ENCODE results near the gene MCU.
A peak's percentile ranks its signal among the peaks of the same experiment; 100 is the strongest.
"Not testable (repeated sequence)": the region's sequence is repeated elsewhere in the genome, so short reads cannot be mapped to it uniquely, and the experiment has no call there.

The MCU gene

GRCh38 chr10:72692994-72693781 lies 1.2 kb downstream of the MCU start:
- Histone ChIP-seq H3K36me3 (no peaks in the 10 kb centered on the region), H3K27ac (peak overlapping the region; percentile 89), H3K4me1 (ENCODE audit: control insufficient read depth in 1 of 2, insufficient read depth in 1 of 2, low read depth in 1 of 2, low read length in 1 of 2) (peaks cover 60 to 62% of the 10 kb centered on the region in 2 experiments), H3K9me3 (no peaks in the 10 kb centered on the region), H3K4me3 (ENCODE audit: low read depth in 1 of 2, low read length in 1 of 2) (peak overlapping the region; percentile 75 to 85), H3K27me3 (no peaks in the 10 kb centered on the region)
- no peak for TF ChIP-seq CTCF (IDR thresholded peaks at IDR 0.05)

- TF ChIP-seq CTCF (IDR thresholded peaks at IDR 0.05): no peak
- Histone ChIP-seq H3K27ac (peak overlapping the region; percentile 89), H3K9me3 (no peaks in the 10 kb centered on the region), H3K36me3 (no peaks in the 10 kb centered on the region), H3K4me1 (ENCODE audit: control insufficient read depth in 1 of 2, insufficient read depth in 1 of 2, low read depth in 1 of 2, low read length in 1 of 2) (peaks cover 71 to 76% of the 10 kb centered on the region in 2 experiments), H3K27me3 (no peaks in the 10 kb centered on the region), H3K4me3 (ENCODE audit: low read depth in 1 of 2, low read length in 1 of 2) (peak overlapping the region; percentile 18 to 39)
Measured at GRCh38 chr10:72694476-72695369, 2.8 kb downstream of the MCU start.

GRCh38 chr10:72695496-72695895 lies 3.6 kb downstream of the MCU start:
- H3K27ac ChIP-seq: peak overlapping the region; percentile 89

GRCh38 chr10:72697716-72698115 lies 5.8 kb downstream of the MCU start:
- Histone ChIP-seq H3K9me3 (no peaks in the 10 kb centered on the region), H3K27ac (peak overlapping the region; percentile 63), H3K4me3 (ENCODE audit: low read depth in 1 of 2, low read length in 1 of 2) (no peak overlapping the region), H3K36me3 (no peaks in the 10 kb centered on the region), H3K4me1 (ENCODE audit: control insufficient read depth in 1 of 2, insufficient read depth in 1 of 2, low read depth in 1 of 2, low read length in 1 of 2) (peaks cover 76 to 85% of the 10 kb centered on the region in 2 experiments), H3K27me3 (no peaks in the 10 kb centered on the region)
- TF ChIP-seq CTCF (IDR thresholded peaks at IDR 0.05): no peak

More at GRCh38 chr10:72695496-72695895, 3.6 kb downstream of the MCU start:
- Histone ChIP-seq H3K4me1 (ENCODE audit: control insufficient read depth in 1 of 2, insufficient read depth in 1 of 2, low read depth in 1 of 2, low read length in 1 of 2) (peaks cover 71 to 76% of the 10 kb centered on the region in 2 experiments), H3K4me3 (ENCODE audit: low read depth in 1 of 2, low read length in 1 of 2) (peak overlapping the region; percentile 18 to 39), H3K27me3 (no peaks in the 10 kb centered on the region), H3K36me3 (no peaks in the 10 kb centered on the region), H3K9me3 (no peaks in the 10 kb centered on the region)
- TF ChIP-seq CTCF (IDR thresholded peaks at IDR 0.05): no peak

- not testable (repeated sequence) for H3K27me3 ChIP-seq; H3K4me3 ChIP-seq (ENCODE audit: low read depth in 1 of 2, low read length in 1 of 2); H3K9me3 ChIP-seq; H3K36me3 ChIP-seq
- Histone ChIP-seq H3K4me1 (ENCODE audit: control insufficient read depth in 1 of 2, insufficient read depth in 1 of 2, low read depth in 1 of 2, low read length in 1 of 2) (peaks cover 43 to 51% of the 10 kb centered on the region in 2 experiments), H3K27ac (peak overlapping the region; percentile 68)
Measured at GRCh38 chr10:72702465-72702864, 10.5 kb downstream of the MCU start.
